ENCODE results near the gene FHIT.

Gene FHIT

GRCh38 chr3:60366486-60366885 is 884.8 kb downstream of the FHIT start:
- DNase-seq: no peak

- no peak for DNase-seq
Observed at GRCh38 chr3:60365360-60365759, 885.9 kb downstream of the FHIT start.

GRCh38 chr3:60364475-60364874 is 886.8 kb downstream of the FHIT start:
- DNase-seq: no peak

- DNase-seq: no peak
Observed at GRCh38 chr3:60363817-60364216, 887.4 kb downstream of the FHIT start.

- DNase-seq: no peak
Observed at GRCh38 chr3:60355825-60356224, 895.4 kb downstream of the FHIT start.

- no peak for DNase-seq
Observed at GRCh38 chr3:60351481-60351880, 899.8 kb downstream of the FHIT start.

GRCh38 chr3:60344340-60344739 is 906.9 kb downstream of the FHIT start:
- no peak for DNase-seq

- no peak for DNase-seq
Observed at GRCh38 chr3:60343831-60344230, 907.4 kb downstream of the FHIT start.

- no peak for DNase-seq
Observed at GRCh38 chr3:60339304-60339703, 911.9 kb downstream of the FHIT start.

- no peak for DNase-seq
Observed at GRCh38 chr3:60337421-60337820, 913.8 kb downstream of the FHIT start.

- DNase-seq: no peak
Observed at GRCh38 chr3:60336061-60336460, 915.2 kb downstream of the FHIT start.

GRCh38 chr3:60333710-60334109 is 917.5 kb downstream of the FHIT start:
- DNase-seq: no peak

- DNase-seq: no peak
Observed at GRCh38 chr3:60330107-60330506, 921.1 kb downstream of the FHIT start.

GRCh38 chr3:60325610-60326170 is 925.6 kb downstream of the FHIT start:
- no peak for DNase-seq

- peak; percentile 2 for DNase-seq
Observed at GRCh38 chr3:60323651-60324050, 927.6 kb downstream of the FHIT start.

GRCh38 chr3:60323180-60323579 is 928.1 kb downstream of the FHIT start:
- DNase-seq: no peak

GRCh38 chr3:60322298-60322856 is 928.9 kb downstream of the FHIT start:
- DNase-seq: no peak

GRCh38 chr3:60319179-60319858 is 931.9 kb downstream of the FHIT start:
- DNase-seq: no peak

GRCh38 chr3:60316121-60316797 is 935.0 kb downstream of the FHIT start:
- no peak for DNase-seq

GRCh38 chr3:60313951-60314461 is 937.2 kb downstream of the FHIT start:
- no peak for DNase-seq

GRCh38 chr3:60313231-60313798 is 937.9 kb downstream of the FHIT start:
- no peak for DNase-seq

GRCh38 chr3:60309539-60310268 is 941.5 kb downstream of the FHIT start:
- no peak for DNase-seq

- DNase-seq: no peak
Observed at GRCh38 chr3:60308808-60309207, 942.4 kb downstream of the FHIT start.
